Measurements from ENCODE around the gene SPRR1A.

The SPRR1A gene

DNA sequence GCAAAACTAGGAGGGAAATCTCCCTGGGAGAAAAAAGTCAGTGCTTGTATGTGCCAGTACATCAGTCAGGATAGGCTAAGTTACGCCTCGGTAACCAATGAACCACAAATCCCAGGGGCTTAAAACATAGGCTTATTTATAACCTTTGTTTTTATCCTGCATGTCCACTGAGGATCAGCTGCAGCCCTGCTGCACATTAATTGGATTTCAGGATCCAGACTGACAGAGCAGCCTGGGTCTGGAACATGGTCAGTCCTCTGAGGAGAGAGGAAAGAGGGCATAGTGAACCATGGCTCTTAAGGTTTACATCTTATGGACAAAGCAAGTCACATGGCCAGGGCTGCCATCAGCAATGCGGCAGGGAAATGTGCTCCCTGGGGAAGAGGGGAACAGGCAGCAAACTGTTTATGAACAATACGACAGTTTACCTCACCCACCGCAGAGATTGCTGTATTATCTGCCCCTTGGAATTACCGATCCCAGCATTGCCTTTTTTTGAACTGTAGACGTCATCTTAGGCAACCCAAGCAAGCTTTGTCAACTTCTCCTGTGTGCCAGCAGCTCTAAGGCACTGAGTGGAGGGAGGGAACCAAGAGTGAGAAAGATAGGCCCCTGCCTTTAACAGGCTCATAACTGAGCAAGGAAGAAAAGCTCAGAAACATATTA lies 22.5 kb upstream of the SPRR1A start:
- TF ChIP-seq, protein P1, sequence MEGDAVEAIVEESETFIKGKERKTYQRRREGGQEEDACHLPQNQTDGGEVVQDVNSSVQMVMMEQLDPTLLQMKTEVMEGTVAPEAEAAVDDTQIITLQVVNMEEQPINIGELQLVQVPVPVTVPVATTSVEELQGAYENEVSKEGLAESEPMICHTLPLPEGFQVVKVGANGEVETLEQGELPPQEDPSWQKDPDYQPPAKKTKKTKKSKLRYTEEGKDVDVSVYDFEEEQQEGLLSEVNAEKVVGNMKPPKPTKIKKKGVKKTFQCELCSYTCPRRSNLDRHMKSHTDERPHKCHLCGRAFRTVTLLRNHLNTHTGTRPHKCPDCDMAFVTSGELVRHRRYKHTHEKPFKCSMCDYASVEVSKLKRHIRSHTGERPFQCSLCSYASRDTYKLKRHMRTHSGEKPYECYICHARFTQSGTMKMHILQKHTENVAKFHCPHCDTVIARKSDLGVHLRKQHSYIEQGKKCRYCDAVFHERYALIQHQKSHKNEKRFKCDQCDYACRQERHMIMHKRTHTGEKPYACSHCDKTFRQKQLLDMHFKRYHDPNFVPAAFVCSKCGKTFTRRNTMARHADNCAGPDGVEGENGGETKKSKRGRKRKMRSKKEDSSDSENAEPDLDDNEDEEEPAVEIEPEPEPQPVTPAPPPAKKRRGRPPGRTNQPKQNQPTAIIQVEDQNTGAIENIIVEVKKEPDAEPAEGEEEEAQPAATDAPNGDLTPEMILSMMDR (IDR thresholded peaks at IDR 0.05; ENCODE audit: insufficient read depth, low read depth, low read length, missing control alignments), result no peak
- no peak for DNase-seq (ENCODE audit: low read depth)
- no peak overlapping the region for H3K4me3 ChIP-seq (ENCODE audit: low read length)

DNA sequence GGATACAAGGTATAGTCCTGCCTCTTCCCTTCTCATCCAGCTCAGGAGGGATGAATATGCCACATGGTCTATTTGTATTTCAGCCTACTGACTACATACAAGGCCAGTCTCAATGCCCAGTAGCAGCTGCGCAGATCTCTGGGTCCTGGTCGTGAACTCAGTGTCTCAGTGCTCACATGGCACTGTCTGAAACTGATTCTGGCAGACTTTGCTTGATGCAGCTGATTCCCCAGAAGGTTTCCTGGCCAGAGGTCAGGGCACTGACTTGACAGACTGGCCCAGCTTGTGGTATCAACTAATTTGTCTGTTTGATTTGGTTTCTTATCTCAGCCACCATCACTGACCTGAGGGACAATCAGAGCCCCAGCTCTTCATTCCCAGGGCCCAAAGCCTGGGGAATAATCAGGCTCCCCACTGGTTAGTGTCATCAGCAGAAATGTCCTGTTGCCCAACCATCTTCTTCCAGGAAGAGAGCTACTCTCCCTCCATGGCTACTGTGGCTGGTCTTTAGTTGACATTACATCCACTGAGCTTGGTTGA lies 20.9 kb upstream of the SPRR1A start:
- TF ChIP-seq, protein P1 (IDR thresholded peaks at IDR 0.05; ENCODE audit: insufficient read depth, low read depth, low read length, missing control alignments), result no peak
- H3K4me3 ChIP-seq (ENCODE audit: low read length), result no peak overlapping the region
- no peak for DNase-seq (ENCODE audit: low read depth)

DNA sequence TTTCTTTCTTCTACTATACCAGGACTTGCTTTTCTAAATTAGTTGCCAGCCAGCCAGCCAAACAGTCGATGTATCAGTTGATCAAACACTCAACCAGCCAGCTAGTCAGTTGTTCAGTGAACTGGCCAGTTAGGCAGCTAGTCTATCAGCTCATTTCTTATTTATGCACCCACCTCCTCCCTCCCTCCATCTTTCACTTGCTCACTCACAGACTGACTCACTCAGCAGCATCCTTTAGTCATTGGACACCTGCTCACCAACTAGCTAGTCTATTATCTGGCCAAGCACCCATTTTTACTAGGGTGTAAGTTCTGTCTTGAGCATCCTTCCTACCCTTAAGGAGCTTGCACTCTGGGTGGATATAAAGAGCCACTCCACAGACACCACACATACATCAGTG lies 19.3 kb upstream of the SPRR1A start:
- TF ChIP-seq, protein P1 (IDR thresholded peaks at IDR 0.05; ENCODE audit: insufficient read depth, low read depth, low read length, missing control alignments), result no peak
- peak; percentile 88 for DNase-seq (ENCODE audit: low read depth)
- no peak overlapping the region for H3K4me3 ChIP-seq (ENCODE audit: low read length)

DNA sequence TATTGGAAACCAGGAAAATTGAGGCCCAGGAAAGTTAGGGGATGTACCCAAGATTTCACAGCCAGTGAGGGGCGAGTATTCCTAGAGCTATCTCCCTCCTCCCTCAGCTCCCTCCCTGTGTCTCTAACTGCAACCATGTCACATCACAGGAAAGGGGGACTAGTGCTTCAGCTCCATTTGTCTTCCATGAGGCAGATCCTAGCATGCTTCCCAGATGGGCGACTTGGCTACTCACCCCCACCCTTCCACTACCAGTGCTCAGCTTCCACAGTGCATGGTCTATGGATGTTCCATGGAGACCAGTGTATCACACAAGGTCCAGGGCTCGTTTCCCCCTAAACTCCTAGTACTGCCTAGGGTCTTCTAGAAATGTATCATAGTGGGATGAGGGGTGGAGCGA lies 18.0 kb upstream of the SPRR1A start:
- TF ChIP-seq, protein P1 (IDR thresholded peaks at IDR 0.05; ENCODE audit: insufficient read depth, low read depth, low read length, missing control alignments), result no peak

DNA sequence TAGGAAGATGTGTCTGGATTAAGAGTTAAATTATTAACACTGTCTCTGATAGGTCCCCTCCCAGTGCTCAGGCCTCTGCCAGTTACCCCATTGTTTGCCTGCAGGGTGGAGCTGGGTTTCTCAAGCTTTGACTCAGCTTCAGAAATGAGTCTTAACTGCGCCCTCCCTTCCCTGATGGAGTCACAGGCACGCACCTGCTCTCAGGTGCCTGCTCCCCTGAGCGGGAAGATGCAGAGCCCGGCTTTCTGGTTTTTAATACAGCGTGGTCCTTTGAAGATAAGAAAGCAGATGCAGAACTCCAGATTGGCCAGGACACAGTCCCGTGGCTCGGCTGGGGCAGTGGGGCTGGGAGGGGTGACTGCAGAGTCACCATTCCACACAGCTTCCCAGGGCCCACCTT lies 16.7 kb upstream of the SPRR1A start:
- TF ChIP-seq, protein P1 (IDR thresholded peaks at IDR 0.05; ENCODE audit: insufficient read depth, low read depth, low read length, missing control alignments), result peak; percentile 10
- H3K4me3 ChIP-seq (ENCODE audit: low read length), result no peak overlapping the region
- peak; percentile 97 for DNase-seq (ENCODE audit: low read depth)

More for the DNA sequence above, 18.0 kb upstream of the SPRR1A start:
- H3K4me3 ChIP-seq (ENCODE audit: low read length), result no peak overlapping the region
- no peak for DNase-seq (ENCODE audit: low read depth)

DNA sequence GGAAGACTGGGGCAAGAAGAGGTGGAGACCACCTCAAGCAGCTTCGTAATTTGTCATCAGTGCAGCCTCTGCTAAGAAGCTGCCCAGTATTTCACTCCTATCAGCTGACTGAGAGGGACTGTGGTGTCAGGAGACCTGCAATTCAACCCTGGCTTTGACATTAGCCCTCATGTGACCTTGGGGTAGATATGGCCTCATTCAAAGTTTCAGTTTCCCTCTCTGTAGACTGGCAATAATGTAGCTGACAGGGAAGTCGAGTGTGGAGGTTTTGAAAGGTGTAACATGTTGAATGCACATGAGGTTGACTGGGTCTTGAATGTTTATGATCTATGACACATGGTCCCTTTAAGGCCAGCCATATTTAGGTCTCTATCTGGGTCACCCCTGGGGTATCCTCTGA lies 15.6 kb upstream of the SPRR1A start:
- H3K4me3 ChIP-seq (ENCODE audit: low read length), result no peak overlapping the region
- TF ChIP-seq, protein P1 (IDR thresholded peaks at IDR 0.05; ENCODE audit: insufficient read depth, low read depth, low read length, missing control alignments), result no peak
- DNase-seq (ENCODE audit: low read depth), result no peak

DNA sequence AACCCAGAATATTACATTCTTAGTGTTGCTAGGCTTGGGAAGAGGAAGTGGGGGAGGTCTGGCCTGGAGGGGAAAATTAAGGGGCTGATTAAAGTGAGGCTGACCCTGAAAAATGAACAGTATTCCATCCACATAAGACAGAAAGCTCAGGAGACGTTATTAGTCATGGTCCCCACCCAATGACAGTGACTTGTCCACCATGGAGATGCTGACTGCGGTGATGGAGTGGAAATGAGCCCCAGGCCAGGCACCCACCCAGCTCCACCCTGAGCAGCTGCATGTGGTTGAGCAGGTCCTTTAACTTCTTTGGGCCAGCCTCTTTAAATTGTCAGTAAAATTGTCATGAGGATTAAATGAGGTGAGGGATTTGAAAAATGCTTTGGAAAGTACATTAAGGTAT lies 14.8 kb upstream of the SPRR1A start:
- TF ChIP-seq, protein P1 (IDR thresholded peaks at IDR 0.05; ENCODE audit: insufficient read depth, low read depth, low read length, missing control alignments), result no peak
- DNase-seq (ENCODE audit: low read depth), result peak; percentile 52
- no peak overlapping the region for H3K4me3 ChIP-seq (ENCODE audit: low read length)
